Effector CD8-positive, alpha-beta T cell (primary cell): ENCODE measurements around the gene SNUPN.

Source experiments
- DNase-seq: peaks from one replicate; lab custom pipeline; 2025; lab: John Stamatoyannopoulos, UW

The SNUPN gene

DNA sequence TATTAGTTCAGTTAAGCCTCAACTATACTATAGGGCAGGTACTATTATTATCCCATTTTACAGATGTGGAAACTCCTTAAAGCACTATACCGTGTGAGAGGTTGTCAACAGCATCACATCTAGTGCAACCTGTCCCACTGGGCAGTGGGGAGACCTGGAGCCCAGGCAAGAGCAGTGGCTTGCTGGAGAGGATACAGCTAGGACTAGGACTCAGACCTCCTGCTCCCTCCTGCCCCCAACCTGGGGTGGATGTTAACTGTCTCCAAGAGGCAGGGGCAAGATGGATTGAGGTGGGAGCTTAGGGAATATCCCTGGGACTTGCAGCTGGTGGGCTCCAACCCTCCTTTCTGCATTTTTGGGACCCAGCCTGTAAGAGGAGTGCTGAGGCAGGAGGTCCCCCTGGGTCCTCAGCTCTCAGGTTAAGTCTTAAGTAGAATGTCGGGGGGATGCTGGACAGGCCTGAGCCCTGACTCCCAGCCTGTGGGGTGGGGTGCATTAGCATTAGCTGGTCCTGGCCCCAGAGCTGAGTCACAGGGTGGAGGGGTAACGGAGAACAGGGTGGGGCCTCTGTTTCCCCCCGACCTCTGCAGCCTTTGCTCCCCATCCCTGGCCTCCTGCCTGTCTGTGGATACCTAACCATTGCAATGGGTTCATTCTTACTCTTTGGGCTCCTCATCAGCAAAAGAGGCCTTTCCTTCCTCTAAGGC lies 28.8 kb upstream of the SNUPN start:
- no peak for DNase-seq

DNA sequence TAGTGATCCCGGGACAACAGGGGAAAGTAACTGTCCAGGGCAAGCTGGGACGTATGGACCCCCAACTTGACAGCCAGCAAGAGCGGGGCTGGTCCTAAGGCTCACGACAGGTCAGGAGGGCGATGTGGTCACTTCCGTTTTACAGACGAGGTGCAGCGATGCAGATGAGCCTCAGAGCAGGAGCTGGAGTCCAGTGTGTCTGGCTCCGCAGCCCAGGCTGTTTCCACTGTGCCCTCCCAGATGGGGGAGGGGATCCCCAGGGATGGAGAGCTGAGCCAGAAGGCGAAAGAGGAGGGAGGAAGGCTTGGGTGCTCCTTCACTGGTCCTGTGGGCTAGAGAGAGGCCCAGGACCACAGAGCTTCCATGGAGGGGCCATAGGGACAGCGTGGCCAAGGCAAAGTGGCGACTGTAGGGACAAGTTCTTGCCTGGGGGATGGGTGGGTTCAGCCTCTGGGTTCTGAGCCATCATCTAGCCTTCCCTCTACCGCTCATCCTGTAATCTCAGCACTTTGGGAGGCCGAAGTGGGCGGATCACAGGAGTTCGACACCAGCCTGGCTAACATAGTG lies 27.9 kb upstream of the SNUPN start:
- DNase-seq: no peak

DNA sequence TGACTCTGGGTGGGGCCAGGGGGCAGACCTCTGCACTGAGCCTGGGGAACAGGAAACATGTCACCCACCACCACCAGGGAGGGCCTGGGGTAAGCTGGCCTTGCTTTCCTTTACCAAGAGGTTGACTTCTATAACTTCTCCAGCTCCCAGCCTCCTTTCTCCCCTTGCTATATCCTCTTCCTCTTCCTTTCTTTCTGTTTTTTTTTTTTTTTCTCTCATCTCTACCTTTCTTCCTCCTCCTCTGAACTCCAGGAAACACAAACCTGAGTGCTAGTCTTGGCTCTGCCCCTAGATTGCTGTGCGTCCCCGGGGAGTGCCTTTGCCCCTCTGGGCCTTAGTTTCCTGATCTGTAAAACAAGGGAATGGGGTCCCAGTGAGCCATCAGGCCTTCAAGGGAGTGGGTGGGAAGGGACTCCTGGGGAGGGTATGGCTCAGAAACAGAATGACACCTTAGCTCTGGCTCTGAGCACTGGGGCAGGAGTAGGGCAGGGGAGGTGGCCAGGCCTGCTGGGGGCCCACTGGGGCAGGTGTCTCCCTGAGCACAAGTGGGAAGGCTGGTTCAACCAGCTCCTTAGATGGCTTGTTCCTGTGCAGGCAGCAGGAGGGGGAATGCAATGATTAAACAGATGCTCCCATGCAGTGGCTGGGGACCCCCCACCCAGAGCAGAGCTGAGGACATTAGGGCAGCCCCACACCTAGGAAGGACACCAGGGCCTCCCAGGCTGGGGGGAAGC lies 26.5 kb upstream of the SNUPN start:
- no peak for DNase-seq

DNA sequence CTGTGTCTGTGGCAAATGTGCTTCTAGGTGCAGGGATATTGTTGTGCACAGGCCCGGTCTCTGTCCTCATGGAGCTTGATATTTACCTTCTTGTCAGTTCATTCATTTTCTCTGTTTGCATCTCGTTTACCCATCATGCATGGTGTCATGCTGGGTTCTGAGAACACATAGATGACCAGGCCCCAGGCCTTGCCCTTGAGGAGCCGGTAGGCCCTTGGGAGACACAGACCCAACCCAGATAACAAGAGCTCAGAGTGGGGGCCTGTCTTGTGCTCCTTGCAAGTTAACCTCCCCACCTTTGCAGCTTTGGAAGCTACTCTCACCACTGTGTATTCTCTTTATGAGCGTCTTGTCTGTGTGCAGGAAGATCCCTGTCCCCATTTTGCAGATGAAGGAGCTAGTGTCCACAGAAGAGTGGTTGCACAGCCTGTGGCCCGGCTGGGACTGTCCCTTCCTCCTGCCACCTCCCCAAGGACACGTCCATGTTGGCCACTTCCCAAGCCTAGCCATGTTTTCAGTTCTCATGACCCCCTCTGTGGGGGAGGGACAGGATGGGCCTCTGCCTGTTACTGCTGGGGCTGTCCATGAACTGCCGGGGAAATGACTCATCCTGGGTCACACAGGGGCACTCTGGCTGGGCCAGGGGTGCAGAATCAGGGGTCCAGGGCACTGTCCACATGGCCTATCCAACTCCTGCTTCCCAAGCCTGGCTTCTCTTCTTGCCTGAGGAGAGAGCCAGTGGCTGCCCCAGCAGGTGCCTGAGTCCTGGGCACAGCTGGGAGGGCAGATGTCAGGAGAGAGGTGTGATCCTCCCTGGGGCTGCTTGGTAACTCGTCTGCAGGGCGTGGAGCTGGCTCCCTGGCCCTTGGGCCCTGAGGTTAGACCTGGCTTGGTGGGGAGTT lies 25.6 kb upstream of the SNUPN start:
- no peak for DNase-seq

DNA sequence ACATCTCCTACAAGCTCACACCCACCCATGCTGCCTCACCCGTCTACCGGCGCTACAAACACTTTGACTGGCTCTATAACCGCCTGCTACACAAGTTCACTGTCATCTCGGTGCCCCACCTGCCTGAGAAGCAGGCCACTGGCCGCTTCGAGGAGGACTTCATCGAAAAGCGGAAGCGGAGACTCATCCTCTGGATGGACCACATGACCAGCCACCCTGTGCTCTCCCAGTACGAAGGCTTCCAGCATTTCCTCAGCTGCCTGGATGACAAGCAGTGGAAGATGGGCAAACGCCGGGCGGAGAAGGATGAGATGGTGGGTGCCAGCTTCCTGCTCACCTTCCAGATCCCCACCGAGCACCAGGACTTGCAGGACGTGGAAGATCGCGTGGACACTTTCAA lies 24.3 kb upstream of the SNUPN start:
- DNase-seq: no peak

DNA sequence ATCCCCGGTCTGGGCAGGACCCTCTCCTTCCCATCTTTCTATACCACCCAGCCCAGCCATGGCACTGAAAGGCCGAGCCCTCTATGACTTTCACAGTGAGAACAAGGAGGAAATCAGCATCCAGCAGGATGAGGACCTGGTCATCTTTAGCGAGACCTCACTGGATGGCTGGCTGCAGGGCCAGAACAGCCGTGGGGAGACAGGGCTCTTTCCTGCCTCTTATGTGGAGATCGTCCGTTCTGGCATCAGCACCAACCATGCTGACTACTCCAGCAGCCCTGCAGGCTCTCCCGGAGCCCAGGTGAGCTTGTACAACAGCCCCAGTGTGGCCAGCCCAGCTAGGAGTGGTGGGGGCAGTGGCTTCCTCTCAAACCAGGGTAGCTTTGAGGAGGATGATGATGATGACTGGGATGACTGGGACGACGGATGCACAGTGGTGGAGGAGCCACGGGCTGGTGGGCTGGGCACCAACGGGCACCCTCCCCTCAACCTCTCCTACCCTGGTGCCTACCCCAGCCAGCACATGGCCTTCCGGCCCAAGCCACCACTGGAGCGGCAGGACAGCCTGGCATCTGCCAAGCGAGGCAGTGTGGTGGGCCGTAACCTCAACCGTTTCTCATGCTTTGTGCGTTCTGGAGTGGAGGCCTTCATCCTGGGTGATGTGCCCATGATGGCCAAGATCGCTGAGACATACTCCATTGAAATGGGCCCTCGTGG lies 23.7 kb upstream of the SNUPN start:
- DNase-seq: no peak

DNA sequence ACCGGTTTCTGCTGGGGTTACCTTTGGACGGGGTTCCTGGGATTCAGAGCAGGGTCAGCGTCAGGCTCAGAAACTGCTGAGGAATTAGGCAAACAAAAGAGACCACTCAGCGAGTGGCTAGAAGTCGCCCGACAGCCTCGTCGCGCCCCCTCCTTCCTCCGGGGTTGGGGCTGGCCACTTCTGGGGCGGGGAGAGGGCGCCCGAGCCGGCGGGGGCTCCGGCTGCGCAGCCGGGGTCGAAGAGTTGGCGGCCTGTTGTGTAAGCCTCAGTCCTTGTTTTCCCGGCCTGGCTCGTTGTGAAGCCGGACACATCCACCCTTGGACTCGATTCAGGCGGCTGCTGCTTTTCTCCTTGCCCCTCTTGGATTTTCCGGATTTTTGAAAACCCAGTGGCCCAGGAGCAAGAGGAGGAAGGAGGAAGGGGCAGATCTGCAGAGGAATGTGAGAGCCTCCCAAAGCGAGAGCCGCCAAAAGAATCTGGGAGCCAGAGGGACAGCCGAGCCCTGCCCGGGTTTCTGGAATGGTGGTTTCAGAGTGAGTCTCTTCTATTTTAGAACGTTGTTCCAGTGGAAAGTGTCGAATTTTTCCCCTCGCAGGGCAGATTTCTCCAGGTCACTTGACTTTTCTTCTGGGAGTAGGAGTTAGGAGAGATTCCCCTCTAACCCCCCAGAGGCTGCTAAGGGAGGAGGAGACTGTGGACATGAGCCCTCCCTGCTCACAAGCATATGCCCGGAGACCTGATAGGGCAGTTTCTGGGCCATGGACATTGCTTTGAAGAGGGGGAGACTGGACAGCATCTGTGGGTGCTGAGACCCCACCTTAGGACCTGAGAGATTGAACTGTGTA lies 22.9 kb upstream of the SNUPN start:
- DNase-seq: no peak

DNA sequence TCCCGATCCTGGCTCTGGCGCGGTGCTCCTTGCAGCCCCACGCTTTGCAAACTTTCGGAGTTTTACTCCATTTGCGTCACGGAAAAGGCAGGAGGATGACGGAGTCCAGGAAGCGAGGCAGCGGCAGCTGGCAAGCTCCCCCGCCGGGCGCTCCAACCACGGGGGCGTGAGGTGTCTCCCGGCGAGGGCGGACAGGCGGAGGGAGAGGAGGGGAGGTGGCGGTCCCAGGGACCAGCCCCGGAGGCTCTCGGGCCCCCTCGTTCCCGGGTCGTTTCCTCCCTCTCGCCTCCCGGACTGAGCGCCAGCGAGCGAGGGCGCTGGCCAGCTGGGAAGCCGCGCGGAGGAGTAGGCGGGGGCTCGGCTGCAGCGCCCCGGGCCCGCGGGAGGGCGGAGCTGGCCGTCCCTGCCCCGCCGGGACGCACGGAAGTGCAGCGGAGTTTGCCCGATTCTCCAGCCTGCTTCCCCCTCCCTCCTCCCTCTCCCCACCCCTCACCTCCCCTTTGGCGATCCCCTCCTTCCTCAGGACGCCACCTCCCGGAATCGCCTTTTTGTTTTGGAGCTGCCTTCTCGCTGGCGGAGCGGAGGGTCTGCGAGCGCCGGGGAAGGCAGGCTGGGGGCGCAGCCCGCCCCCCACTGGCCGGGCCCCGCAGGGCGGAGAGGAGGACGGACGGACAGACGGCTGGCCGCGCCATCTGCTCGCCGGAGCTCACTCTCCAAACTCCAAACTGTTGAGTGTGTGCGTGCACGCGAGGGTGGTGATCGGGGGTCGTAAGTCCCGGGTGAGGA lies 22.0 kb upstream of the SNUPN start, which contains the start of gene SNX33:
SNX33 (plus strand) TSS at position 543 of the 786 bp plus-strand sequence. CDS start 1,191 bp downstream, outside the sequence.
- peak; percentile 42 for DNase-seq

DNA sequence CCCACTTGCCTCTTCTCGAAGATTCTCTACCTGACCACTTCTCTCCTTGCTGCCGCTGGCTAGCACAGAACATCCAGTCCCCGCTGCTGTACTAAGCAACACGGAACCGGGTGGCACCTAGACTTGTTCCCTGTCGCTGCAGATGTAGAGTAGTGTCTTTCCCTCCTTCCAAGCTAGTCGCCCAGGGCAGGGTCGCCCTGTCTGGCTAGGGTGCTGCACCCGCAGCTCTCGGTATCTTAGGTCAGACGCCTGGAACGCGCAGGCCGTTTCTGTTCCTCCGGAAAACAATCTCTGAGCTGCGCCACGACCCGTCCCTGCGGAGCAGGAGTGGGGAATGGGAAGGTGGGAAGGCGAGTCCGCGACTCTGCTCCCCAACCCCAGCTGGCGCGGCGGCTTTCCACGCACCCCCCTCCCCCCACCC lies 21.4 kb upstream of the SNUPN start:
- DNase-seq: no peak

DNA sequence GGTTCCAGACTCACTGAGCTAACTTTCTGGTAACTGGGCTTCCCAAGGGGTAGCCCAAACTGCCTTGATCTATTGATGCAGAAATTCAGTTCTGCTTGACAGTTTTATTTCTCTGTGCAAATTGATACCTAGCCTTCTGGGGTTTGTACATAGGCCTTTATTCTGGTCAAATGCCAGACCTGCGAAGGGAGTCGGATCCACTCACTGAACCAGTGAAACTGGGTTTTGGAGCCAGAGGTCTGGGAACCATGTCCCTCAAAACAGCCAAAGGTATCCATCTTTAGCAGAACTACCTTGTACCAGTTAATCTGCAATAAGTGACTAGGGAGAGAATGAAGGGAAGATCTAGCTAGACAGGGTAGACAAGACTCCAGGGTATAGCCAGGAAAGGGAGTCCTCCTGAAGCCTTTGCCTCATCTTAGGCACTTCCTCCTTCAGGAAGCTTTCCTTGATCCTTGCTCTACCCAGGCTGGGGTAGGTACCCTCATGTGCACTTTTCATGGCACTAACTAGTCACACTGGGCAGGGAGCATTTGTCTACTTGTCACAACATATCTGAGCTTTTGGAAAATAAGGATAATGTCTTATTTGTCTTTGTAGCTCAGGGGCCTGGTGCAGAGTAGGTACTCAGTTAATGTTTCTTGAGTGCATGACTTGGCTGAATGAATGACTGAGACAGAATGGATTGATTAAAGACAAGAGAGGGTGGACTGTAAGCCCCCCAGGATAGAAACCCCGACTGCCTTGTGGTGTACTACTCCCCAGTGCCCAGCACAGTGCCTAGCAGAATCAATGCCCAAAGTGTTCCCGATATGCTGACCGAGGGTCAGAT lies 20.8 kb upstream of the SNUPN start:
- DNase-seq: no peak

DNA sequence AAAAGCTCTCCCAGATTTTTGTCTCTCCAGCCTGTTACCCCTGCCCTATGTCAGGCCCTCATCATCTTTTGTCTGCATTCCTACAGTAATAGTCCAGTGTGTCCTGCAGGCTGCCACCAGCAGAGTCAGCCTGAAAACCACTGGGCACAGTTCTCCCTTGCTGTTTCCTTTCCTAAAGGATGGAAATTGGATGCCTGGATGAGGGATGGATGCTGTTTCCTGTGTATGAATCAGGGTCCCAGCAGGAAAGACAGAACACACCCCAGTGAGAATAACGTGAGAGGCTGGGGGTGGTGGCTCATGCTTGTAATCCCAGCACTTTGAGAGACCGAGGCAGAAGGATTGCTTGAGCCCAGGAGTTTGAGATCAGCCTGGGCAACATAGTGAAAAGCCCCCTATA lies 18.9 kb upstream of the SNUPN start:
- no peak for DNase-seq

DNA sequence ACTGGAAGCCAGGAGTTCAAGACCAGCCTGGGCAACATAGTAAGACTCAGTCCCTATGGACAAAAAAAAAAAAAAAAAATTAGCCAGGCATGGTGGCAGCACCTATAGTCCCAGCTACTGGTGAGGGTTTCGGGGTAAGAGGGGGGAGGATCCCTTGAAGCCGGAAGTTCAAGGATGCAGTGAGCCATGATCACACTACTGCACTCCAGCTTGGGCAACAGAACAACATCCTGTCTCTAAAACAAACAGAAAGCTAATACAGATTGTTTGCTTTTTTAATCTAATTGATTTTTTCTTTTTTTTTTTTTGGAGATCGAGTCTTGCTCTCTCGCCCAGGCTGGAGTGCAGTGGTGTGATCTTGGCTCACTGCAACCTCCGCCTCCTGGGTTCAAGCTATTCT lies 16.1 kb upstream of the SNUPN start:
- no peak for DNase-seq

DNA sequence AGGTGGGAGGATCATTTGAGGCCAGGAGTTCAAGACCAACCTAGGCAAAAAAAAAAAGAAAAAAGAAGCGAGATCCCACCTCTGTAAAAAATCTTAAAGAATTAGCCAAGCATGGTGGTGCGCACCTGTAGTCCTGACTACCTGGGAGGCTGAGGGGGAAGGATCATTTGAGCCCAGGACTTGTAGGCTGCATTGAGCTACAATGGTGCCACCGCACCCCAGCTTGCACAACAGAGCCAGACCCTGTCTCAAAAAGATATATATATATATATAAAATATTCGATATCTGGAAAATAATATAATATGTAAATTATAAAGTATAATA lies 15.6 kb upstream of the SNUPN start:
- DNase-seq: no peak

DNA sequence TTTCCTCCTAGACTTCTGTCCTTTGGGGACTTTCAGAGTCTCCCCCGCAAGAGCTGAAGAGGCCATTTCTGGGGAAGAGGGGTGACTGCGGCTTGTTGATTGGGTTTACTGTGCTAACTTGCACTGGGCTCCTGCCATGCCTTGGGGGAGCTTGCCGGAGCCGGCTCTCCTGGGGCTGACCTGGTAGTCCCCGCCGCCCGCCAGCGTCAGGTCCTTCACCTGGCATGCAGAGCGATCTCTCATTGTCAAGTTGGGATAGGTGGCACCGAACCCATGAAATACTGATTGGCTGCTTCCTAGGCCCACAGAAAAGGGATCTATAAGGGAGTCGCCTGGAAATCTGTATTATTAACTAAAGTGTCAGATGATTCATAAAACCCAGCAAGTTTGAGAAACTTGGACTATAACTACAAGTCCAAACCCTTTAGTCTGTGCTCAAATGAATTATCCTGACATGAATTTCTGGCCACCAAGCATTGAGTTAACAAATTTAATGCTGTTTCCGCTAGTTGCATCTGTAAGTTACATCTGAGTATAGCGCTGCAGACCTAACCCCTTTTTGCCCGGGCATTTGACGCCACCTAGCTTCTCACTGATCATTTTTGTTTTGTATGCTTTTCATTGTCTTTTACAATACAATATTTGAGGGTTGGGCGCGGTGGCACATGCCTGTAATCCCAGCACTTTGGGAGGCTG lies 15.1 kb upstream of the SNUPN start:
- peak; percentile 10 for DNase-seq

DNA sequence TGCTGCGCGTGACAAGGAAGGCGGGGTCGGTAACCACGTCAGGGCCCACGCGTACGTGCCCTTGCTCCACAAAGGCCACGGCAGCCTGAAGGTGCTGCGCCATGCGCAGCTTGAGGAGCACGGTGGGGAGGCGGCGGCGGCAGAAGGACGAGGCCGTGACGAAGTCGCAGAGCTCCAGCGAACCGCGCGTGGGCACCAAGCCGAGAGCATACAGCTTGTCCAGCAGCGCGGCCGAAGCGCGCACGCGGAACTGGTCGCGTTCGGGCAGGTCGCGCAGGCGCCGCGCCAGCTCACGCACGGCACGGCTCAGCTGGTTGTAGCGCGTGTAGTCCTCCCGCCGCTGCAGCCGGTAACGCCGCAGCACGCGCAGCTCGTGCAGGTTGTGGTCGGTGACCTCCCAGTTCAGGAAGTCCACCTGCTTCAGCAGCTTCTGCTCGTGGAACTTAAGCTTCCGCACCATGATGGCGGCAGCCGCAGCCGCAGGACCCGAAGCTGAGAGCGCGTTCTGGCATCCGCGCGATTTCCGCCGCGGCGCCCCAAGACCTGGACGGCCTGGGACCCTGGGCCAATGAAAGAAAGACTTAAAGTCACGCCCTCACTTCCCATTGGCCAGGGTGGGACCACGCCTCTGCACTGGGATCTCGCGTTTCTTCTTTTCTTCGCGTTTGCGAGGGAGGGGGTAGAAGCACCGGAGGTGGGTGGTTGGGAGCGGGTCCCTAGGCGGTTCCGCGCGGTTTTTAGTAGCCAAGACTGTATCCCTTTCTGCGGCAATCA lies 14.4 kb upstream of the SNUPN start, which contains the start of gene IMP3:
IMP3 (minus strand) TSS at position 516 of the 774 bp plus-strand sequence; CDS start at position 460, 56 bp downstream.
- DNase-seq: peak; percentile 87

DNA sequence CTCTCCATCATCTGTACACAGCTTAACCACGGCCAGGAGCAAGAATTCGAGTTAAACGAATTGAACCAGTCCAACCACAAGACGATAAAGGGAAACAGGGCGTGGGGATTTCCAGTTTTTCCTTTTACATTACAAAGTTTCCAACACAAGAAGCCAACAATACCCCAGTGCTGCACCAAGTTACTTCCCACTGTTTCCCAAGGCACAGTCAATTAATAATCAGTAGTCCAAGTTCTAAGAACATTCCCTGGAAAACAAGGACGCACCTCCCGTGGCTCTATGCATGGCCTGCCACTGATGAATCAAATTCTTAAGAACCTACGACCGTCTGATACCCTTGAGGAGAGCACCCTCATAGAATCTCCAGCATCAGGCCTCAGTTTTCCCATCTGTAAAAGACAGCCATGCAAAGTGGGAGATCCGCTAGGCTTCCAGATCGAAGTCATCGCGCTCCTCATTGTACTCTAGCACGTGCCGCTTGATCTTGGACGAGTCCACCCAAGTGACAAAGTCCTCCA lies 13.7 kb upstream of the SNUPN start:
- no peak for DNase-seq
